Superior temporal gyrus (tissue), 1 donor: ENCODE measurements around the gene TCEAL2.
A peak's percentile ranks its signal among the peaks of the same experiment; 100 is the strongest.
"Not testable (repeated sequence)": the region's sequence is repeated elsewhere in the genome, so short reads cannot be mapped to it uniquely, and the experiment has no call there.

Source experiments
- DNase-seq: peaks from one replicate; pipeline ENCODE4 v3.0.0-alpha.2; 2016; ENCODE audit errors: extremely low spot score

Gene TCEAL2

DNA sequence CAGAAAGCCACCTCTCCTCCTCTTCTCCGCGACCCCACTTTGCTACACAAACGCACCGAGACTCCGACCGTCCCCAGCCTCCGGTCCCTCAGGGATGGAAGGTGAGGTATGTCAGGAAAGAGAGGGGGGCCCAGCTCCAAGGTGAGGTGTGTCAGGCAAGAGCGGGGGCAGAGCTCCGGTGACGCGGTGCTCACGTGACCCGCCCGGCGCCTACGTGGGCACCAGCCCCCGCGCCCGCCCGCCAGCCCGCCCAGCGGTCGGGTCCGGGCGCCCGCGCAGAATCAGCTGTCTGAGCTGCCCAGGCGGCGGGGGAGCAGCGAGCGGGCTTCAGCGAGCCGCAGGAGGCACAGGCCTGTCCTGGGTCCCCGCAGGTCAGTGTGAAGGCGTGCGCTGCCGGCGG, at the start of gene TCEAL2:
TSS of gene TCEAL2 (plus strand) at position 244 of the 400 bp plus-strand sequence. CDS start 1,152 bp downstream, outside the sequence.
- DNase-seq: not testable (repeated sequence)

- no peak for DNase-seq
Measured at GRCh38 chrX:102077426-102077825, 48.1 kb upstream of the TCEAL2 start.

DNA sequence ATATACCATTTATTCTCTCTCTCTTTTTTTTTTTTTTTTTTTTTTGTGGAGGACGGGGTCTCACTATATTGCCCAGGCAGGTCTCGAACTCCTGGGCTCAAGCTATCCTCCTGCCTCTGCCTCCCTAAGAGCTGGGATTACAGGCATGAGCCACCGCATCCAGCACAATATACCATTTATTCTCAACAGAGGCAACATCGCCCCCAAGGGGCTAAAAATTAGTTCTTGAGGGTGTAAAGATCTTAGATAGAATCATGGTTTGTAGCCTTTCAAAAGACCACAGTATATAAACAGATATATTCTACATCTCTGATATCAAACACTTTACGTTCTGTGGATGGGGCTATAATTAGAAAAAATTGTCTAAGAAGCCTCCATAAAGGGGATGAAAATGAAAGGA, 39.8 kb upstream of the TCEAL2 start:
- no peak for DNase-seq

DNA sequence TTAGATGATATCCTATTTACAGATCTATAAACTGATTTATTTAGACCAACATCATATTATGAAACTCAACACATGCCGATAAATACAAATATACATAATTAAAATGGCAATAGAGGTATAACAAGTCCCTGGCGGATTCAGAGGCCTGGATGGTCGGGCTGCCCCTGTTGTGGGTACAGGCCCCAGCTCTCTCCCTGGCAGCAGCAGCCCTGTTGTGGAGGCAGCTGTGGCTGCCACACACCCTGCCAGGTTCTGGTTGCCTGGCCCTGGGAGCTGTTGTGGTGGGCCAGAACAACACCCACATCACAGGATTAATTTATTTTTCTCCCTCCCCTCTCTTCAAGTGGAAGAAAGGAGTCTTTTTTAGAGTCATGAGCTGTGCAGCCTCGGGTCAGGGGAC, 12.1 kb upstream of the TCEAL2 start:
- no peak for DNase-seq

- no peak for DNase-seq
Measured at GRCh38 chrX:102115748-102116147, 9.7 kb upstream of the TCEAL2 start.

GRCh38 chrX:102125014-102125413, 465 bp upstream of the TCEAL2 start:
- DNase-seq: not testable (repeated sequence)

DNA sequence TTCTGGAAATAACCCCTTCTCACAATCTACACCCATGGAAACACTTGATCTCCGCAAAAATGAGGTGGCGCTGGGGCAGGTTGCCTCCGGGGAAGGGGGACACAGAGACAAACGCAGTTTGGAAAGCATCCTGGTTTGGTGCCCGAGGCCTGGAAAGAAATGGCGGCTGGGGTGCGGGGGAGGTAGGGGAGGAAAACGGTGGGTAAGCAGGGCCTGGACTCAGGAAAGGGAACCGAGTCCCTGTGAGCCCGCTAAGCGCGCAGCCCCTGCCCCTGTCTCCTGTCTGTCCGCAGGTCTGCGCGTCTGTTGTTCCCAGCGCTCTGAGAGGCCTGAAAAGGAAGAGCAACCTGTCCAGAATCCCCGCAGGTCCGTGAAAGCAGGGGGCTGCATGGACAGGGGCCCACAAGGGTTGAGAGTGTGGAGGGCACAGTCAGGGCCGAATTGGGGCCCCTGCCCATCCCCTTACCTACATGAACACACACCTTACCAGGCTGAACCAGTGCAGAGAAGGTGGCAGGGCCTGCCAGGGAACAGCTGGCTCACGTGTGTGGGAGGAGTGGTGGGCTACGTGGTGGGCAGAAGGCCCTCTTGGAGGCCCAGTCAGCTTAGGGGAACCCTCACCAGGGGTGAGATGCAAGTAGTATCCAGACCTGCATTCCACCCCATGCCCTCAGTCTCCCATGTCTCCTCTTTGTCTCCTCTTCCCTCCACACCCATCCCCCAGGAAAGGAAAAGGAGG, 770 bp downstream of the TCEAL2 start:
- not testable (repeated sequence) for DNase-seq

- DNase-seq: no peak
Measured at GRCh38 chrX:102126863-102127262, 1.4 kb downstream of the TCEAL2 start.

DNA sequence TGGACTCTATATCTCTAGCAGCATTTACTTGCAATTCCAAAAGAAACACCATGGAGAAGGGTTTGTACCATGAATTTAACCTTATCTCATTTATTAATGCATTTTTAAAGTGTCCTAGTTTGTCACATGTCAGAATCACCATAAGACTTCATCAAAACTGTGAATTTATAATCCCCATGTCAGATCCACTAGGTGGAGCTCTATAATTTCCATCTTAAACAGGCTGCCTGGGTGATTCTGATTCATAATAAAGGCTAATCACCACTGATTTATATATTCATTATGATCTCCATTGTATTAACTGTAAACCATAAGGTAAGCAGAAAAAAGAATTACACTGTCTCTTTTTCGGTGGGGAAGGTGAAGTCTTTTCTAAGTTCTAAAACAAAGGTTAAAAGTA, 4.0 kb downstream of the TCEAL2 start:
- DNase-seq: peak; percentile 46

GRCh38 chrX:102138064-102138463, 12.6 kb downstream of the TCEAL2 start:
- DNase-seq: no peak

DNA sequence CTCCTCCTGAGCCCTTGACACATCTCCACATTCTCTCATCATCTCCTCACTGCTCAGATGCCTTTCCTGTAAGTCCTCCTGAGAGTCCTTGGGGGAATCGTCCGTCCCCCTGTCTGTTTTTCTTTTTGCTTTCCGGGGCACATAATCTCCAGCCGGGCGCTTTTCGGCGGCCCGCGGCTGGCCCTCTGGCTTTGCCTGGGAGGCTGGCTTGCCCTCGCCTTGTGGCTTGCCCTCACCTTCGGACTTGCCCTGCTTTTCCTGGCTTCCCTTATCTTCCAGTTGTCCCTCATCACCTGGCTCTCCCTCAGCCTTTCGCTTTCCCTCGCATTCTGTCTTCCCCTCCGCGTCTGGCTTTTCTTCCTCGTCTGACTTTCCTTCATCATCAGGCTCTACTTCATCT, 15.4 kb downstream of the TCEAL2 start:
- DNase-seq: not testable (repeated sequence)

GRCh38 chrX:102141631-102142030, 16.2 kb downstream of the TCEAL2 start:
- not testable (repeated sequence) for DNase-seq

GRCh38 chrX:102142274-102142673, 16.8 kb downstream of the TCEAL2 start, which contains the start of gene TCEAL6:
TCEAL6 (minus strand) TSS chrX:102142481.
- not testable (repeated sequence) for DNase-seq

GRCh38 chrX:102154218-102154860, 28.9 kb downstream of the TCEAL2 start:
- peak; percentile 17 for DNase-seq

DNA sequence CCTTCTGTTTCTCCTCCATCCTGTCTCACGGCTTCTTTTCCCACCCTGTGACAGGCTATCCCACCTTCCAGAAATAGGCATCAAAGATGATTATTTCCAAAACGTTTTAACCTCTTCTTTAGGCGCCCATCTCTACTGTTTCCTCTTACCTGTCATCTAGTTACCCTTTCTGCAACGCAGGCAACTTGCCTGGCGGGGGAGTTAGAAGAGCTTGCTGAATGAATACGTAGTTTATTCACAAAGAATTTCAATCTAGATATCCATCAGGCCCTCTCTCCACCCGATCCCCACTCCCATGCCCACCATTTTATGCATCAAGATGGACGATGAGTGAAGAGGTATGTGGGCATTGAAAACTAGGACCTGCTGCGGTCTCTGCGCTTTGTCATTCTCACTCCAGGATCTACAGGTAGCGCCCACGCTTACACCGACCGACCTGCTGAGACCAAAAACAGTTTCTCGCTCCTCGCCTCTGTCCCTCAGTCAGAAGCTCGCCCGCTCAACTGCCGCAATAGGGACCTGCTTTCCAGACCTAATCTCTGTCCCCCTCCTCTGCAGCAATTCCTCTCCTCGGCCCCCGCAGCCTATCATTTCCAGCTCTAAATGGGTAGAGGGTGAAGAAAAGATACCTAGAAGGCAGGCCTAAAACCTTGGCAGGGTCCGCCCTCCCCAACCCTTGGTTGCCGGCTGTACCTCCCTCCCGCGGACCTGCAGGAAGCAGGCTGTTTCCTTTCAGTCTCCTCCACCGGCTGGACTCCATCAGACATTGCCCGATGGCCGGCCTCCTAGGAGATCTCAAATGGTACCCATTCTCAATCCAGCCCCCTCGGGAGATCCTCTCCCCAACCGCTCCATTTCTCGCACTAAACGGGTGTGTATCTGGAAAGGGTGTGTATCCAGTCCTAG, 29.7 kb downstream of the TCEAL2 start:
- DNase-seq: peak; percentile 8

DNA sequence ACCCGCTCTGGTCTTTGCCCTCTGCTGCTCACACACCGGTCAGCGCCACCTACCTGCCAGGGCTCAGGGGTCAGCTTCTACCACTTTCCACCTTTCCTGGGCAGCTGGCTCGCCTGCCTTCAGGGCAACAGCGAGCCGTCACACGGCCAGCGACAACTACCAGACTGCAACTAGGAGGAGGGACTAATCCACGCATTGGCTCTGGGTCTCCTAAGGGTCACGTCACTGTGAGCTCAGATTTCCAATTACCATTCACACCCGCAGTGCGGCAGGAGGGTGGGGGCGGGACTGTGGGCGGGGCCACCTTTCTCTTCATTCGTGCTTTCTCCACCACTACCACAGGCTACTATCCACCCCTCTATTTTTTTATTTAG, 30.3 kb downstream of the TCEAL2 start, which contains the start of gene BEX5:
TSS of gene BEX5 (minus strand) at position 172 of the 374 bp plus-strand sequence. CDS start 1,712 bp downstream, outside the sequence.
- peak; percentile 50 for DNase-seq
